Duodenal mucosa (tissue), 2 donors: ENCODE measurements around the gene C1orf87.

ENCODE experiments used
- H3K27ac ChIP-seq: one replicate; pipeline ENCODE4 v1.7.0; 2013; ENCODE audit warnings: low read depth, low read length
- H3K27me3 ChIP-seq, 2 donors: one replicate each; pipeline ENCODE4 v1.7.0; 2013; ENCODE audit warnings: low read length in 2 of 2, control low read depth in 1 of 2; ENCODE audit not compliant: insufficient read depth in 2 of 2, control insufficient read depth in 1 of 2
- H3K36me3 ChIP-seq, 2 donors: one replicate each; pipeline ENCODE4 v1.7.0; 2013; ENCODE audit warnings: low read length in 2 of 2, control low read depth in 1 of 2; ENCODE audit not compliant: insufficient read depth in 2 of 2, control insufficient read depth in 1 of 2
- H3K4me1 ChIP-seq, 2 donors: one replicate each; pipeline ENCODE4 v1.7.0; 2013; ENCODE audit warnings: low read length in 2 of 2, control low read depth in 1 of 2; ENCODE audit not compliant: insufficient read depth in 2 of 2, control insufficient read depth in 1 of 2
- H3K4me3 ChIP-seq, 2 donors: one replicate each; pipeline ENCODE4 v1.7.0; 2013; ENCODE audit warnings: low read length in 2 of 2, low read depth in 1 of 2
- H3K9ac ChIP-seq, 2 donors: one replicate each; pipeline ENCODE4 v1.7.0; 2013; ENCODE audit warnings: low read length in 2 of 2, low read depth in 1 of 2
- H3K9me3 ChIP-seq, 2 donors: one replicate each; pipeline ENCODE4 v1.7.0; 2013; ENCODE audit warnings: low read length in 2 of 2, control low read depth in 1 of 2; ENCODE audit not compliant: control insufficient read depth in 1 of 2

Gene C1orf87

DNA sequence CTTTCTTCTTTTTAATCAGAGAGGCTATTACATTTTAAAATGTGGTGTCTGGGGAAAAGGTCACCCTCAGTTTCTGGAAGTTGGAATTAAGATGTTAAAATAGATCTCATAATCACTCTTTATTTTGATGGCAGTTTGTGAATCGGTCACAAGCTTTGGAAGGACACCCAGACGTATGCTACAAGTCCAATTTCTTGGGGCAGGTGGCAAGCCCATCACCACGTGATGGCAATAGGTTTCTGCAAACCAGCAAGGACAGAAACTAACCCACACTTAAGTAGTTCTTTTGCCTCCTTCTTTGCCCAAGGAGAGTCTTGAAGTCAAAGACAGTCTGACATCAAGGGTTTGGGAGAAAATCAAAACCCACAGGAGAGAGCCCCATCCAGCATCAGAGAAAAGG is 72.9 kb downstream of the C1orf87 start:
- no peaks in the 10 kb centered on the region for H3K4me1 ChIP-seq
- H3K9me3 ChIP-seq = no peaks in the 10 kb centered on the region
- H3K36me3 ChIP-seq = no peaks in the 10 kb centered on the region
- no peak overlapping the region for H3K4me3 ChIP-seq
- no peak overlapping the region for H3K27ac ChIP-seq
- no peaks in the 10 kb centered on the region for H3K27me3 ChIP-seq
- H3K9ac ChIP-seq = no peak overlapping the region

DNA sequence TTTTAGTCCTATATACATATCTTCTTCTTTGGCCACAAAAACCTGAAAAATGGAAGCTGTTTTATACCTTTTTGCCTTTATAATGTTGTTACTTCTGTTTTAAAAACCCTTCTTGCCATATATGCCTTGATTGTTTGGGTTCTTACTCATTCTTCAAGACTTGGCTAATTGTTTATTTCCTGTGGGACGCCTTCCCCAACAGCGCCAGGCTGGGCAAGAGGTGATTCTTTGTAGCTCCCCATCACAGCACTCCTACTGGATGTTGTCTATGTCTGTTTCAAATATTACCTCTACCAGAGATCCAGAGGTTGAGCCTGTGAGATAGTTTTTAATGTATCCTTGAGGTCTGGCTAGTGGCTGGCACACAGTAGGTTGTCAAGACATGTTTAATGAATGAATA is 73.8 kb downstream of the C1orf87 start:
- no peaks in the 10 kb centered on the region for H3K27me3 ChIP-seq
- no peaks in the 10 kb centered on the region for H3K9me3 ChIP-seq
- H3K4me1 ChIP-seq = no peaks in the 10 kb centered on the region
- no peak overlapping the region for H3K4me3 ChIP-seq
- H3K36me3 ChIP-seq = no peaks in the 10 kb centered on the region
- H3K9ac ChIP-seq = no peak overlapping the region
- H3K27ac ChIP-seq = no peak overlapping the region

DNA sequence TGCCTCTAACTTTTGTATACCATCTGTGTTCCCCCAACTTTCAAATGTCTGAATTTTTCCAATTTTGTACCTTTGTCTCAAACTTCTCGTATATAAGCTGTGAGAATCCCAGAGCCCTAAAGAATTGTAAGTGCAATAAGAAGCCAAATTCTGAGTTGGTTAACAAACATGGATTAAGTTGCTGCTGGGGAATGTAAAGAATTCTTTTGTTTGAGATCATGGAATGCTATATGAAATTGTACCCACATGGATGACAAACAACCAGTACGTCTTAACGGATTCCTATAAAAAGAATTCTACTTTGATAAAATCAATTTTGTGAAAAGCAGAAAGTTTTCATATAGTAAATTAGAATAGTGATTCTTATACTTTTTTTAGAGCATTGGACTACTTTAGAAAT is 74.6 kb downstream of the C1orf87 start:
- Histone ChIP-seq H3K27ac (no peak overlapping the region), H3K9me3 (no peaks in the 10 kb centered on the region), H3K36me3 (no peaks in the 10 kb centered on the region), H3K27me3 (no peaks in the 10 kb centered on the region), H3K9ac (no peak overlapping the region), H3K4me3 (no peak overlapping the region), H3K4me1 (no peaks in the 10 kb centered on the region)

GRCh38 chr1:59997479-59998115 is 76.0 kb downstream of the C1orf87 start:
- Histone ChIP-seq H3K9ac (no peak overlapping the region), H3K9me3 (no peaks in the 10 kb centered on the region), H3K27me3 (no peaks in the 10 kb centered on the region), H3K36me3 (no peaks in the 10 kb centered on the region), H3K27ac (no peak overlapping the region), H3K4me1 (no peaks in the 10 kb centered on the region), H3K4me3 (no peak overlapping the region)

- Histone ChIP-seq H3K27me3 (no peaks in the 10 kb centered on the region), H3K4me1 (no peaks in the 10 kb centered on the region), H3K9ac (no peak overlapping the region), H3K36me3 (no peaks in the 10 kb centered on the region), H3K9me3 (no peaks in the 10 kb centered on the region), H3K27ac (no peak overlapping the region), H3K4me3 (no peak overlapping the region)
These were observed 79.0 kb downstream of the C1orf87 start for GRCh38 chr1:59994302-59995198.

DNA sequence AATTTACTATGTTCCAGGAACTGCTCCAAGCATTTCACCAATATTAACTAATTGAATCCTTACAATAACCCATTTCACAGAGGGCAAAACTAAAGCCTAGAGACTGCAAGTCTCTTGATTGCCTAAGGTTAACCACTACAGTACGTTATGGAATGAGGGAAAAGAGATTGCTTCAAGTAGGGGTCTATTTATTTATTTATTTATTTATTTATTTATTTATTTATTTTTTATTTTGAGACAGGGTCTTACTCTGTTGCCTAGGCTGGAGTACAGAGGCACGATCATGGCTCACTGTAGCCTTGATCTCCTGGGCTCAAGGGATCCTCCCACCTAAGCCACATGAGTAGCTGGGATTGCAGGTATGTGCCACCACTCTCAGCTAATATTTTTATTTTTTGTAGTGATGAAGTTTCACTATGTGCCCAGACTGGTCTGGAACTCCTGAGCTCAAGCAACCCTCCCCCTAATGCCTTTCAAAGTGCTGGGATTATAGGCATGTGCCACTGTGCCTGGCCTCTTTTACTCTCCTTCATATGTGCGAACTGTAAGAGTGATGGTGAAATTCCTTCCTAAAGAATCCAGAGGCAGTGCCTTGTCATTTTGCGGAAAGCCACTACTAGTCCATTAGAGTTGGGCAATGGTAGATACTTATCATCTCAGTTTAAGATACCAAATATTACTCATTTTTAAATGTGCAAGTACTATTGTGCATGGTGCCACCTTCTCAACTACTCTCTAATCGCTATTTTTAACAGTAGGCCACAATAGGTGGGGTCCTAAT is 81.3 kb downstream of the C1orf87 start:
- Histone ChIP-seq H3K27me3 (peaks cover 0 to 3% of the 10 kb centered on the region in 2 donors), H3K27ac (no peak overlapping the region), H3K36me3 (no peaks in the 10 kb centered on the region), H3K9ac (no peak overlapping the region), H3K9me3 (no peaks in the 10 kb centered on the region), H3K4me1 (no peaks in the 10 kb centered on the region), H3K4me3 (no peak overlapping the region)

DNA sequence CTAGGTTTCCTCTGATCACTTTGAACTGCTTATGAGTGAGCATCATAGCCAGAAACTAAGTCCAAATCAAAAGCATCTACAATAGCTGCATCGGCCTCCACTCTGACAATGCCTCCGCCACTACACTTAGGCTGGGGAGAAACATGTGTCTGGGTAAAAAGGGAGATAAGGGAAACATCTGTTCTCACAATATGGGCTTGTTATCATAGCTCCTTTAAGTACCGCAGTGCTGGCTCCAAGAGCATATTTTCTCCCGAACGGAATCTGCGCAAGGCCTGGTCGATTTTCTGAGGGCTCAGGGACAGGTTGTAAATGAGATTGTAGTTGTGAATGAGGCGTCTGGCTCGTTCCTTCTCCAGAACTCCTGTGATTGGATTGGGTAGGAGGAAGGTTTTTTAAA is 83.1 kb downstream of the C1orf87 start:
- no peaks in the 10 kb centered on the region for H3K9me3 ChIP-seq
- H3K4me3 ChIP-seq = no peak overlapping the region
- H3K9ac ChIP-seq = no peak overlapping the region
- peaks cover 0 to 4% of the 10 kb centered on the region in 2 donors for H3K27me3 ChIP-seq
- no peak overlapping the region for H3K27ac ChIP-seq
- H3K4me1 ChIP-seq = no peaks in the 10 kb centered on the region
- no peaks in the 10 kb centered on the region for H3K36me3 ChIP-seq

DNA sequence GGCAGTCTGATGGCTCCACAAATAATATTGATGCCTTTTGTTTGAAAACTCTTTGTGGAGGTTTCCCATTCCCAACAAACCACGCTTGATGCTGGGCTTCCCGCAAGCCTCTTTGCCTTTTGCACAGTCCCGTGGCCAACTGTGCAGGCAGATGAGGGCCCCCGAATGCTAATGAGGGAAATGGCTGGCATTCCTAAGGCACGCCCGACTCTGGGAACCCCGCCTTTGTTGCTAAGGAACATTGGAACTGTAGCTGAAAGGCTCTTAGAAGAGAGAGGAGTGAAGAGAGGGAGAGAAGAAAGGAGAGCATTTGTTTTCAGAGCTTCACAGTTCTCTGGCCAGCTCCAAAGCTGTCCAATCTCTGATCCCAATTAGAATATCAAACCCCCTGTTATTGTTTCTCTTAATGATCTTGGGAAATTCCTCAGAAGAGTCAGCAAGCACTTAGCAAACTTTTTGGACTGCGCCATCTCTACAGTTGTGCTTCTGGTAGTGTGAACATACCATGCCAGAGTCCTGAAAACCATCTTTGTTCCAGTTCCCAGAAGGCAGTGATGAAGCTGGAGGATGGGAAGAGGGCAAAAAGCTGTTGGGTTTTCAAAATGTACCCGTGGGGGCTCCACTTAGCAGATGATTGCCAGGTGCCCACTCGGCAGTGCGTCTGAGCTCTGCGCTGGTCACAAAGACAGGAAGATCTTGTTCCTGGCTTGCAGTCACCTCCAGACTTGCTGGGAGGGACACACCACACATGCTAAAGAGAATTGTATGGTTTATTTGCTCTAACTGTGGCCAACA is 86.9 kb downstream of the C1orf87 start:
- H3K27ac ChIP-seq = no peak overlapping the region
- no peaks in the 10 kb centered on the region for H3K36me3 ChIP-seq
- peaks cover 0 to 4% of the 10 kb centered on the region in 2 donors for H3K27me3 ChIP-seq
- no peaks in the 10 kb centered on the region for H3K9me3 ChIP-seq
- H3K9ac ChIP-seq = no peak overlapping the region
- H3K4me3 ChIP-seq = no peak overlapping the region
- H3K4me1 ChIP-seq = no peaks in the 10 kb centered on the region

DNA sequence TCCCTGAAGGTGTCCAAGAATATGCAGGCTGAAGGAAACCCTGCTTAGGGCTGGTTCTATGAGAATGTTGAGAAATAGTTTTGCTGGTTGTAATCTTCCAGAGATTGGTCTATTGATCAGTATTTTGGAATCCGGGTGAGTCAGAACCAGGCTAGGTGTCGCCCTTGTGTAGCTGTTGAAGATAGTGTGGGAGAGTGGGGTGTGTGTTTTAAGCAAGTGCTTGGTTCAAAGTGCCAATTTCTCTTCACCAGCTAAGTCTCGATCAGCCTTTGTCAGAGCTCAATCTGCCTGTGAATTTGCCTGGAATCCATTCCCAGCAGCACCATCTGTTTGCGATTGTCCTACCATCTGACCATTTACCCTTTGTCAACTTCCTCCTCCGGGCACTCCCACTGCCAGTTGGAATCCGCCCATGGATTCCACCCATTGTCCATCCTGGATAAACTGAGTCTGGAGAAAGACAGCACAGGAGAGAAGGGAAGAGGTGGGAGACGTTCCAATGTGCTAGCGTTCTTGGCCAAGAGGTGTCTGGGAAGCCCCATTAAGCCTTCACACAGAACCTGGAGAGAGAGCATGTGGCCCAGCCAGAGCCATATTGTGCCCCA is 87.6 kb downstream of the C1orf87 start:
- no peak overlapping the region for H3K4me3 ChIP-seq
- peaks cover 0 to 4% of the 10 kb centered on the region in 2 donors for H3K27me3 ChIP-seq
- H3K36me3 ChIP-seq = no peaks in the 10 kb centered on the region
- no peak overlapping the region for H3K9ac ChIP-seq
- no peaks in the 10 kb centered on the region for H3K4me1 ChIP-seq
- no peaks in the 10 kb centered on the region for H3K9me3 ChIP-seq
- H3K27ac ChIP-seq = no peak overlapping the region
